Erythroblast (primary cell): ENCODE results near the gene MYH9.

Experiments used
- GATA1 ChIP-seq: IDR thresholded peaks from 2 replicates; pipeline ENCODE4 v1.6.1; 2011; ENCODE audit warnings: low read depth, mild to moderate bottlenecking, control low read depth, low read length, moderate library complexity
- POLR2A ChIP-seq: IDR thresholded peaks from 2 replicates; pipeline ENCODE4 v1.6.1; 2011; ENCODE audit warnings: mild to moderate bottlenecking, low read length

DNA sequence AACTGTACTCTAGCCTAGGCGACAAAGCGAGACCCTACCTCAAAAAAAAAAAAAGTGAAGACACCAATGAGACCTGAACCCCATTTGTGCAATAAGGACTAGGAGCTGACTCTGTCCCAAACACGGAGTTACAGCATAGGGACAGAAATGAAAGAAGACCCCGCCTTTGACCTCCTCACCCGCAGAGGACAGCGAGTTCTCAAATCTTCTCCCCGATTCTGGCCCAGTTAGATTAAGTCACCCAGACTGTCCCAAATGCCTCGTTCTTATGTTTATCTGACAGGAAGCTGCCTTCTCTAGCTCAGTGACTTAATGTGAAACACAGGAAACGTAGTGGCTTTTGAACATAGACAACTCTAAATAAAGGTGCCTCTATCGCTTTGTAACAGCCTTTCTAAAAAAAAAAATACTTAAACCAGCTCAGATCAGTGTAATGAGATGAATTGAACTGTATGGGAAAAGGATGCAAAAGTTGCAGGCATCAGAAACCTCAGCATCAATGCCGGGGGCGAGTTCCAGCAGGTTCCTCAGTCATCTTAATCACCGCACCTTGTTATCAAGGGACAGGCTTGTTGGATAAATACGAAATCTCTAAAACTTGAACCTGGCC is 10.6 kb downstream of the MYH9 start:
- TF ChIP-seq POLR2A = no peak
- TF ChIP-seq GATA1 = no peak
